H1 (cell line): ENCODE measurements around the gene ABHD17B.

ENCODE experiments used
- BRCA1 ChIP-seq: IDR thresholded peaks from 2 replicates; pipeline ENCODE4 v1.6.1; 2012; ENCODE audit warnings: low read depth, low read length, improper control_type of control experiment
- CHD1 ChIP-seq: IDR thresholded peaks from 2 replicates; pipeline ENCODE4 v1.6.1; 2012; ENCODE audit warnings: low read depth, low read length, improper control_type of control experiment
- EGR1 ChIP-seq: IDR thresholded peaks from 2 replicates; pipeline ENCODE4 v1.6.1; 2011; ENCODE audit warnings: low read depth, low read length, borderline replicate concordance
- EP300 ChIP-seq, 2 experiments: IDR thresholded peaks; 1 replicate in 1 of 2; 2 replicates in 1 of 2; pipeline ENCODE4 v1.6.1; 2011 to 2012; ENCODE audit warnings: low read depth in 2 of 2, low read length in 2 of 2, mild to moderate bottlenecking in 2 of 2, borderline replicate concordance in 1 of 2, inconsistent platforms in 1 of 2, moderate library complexity in 1 of 2
- HDAC6 ChIP-seq: IDR thresholded peaks from one replicate; pipeline ENCODE4 v1.7.1; 2012; ENCODE audit warnings: low read depth, mild to moderate bottlenecking, inconsistent platforms, low read length, moderate library complexity
- KDM1A ChIP-seq: fragments of 200-600, 300-600 bp; sonication (generic); IDR thresholded peaks from 2 replicates; pipeline ENCODE4 v1.7.1; 2016; ENCODE audit warnings: mild to moderate bottlenecking, low read length, borderline replicate concordance
- KDM5A ChIP-seq: fragments of 200-600 bp; IDR thresholded peaks from 2 replicates; pipeline ENCODE4 v1.7.1; 2012; ENCODE audit warnings: mild to moderate bottlenecking, low read length, inconsistent platforms, mixed read lengths
- MAFK ChIP-seq: IDR thresholded peaks from 2 replicates; pipeline ENCODE4 v1.6.1; 2012; ENCODE audit warnings: low read depth, mild to moderate bottlenecking, improper control_type of control experiment, low read length
- NRF1 ChIP-seq: IDR thresholded peaks from 2 replicates; pipeline ENCODE4 v1.6.1; 2011; ENCODE audit warnings: mild to moderate bottlenecking, low read depth, low read length, improper control_type of control experiment
- POLR2A ChIP-seq, 2 experiments: IDR thresholded peaks; 1 replicate in 1 of 2; 2 replicates in 1 of 2; pipeline ENCODE4 v1.6.1; 2011; ENCODE audit warnings: low read depth in 2 of 2, low read length in 2 of 2, mild to moderate bottlenecking in 2 of 2; ENCODE audit errors: control extremely low read depth in 1 of 2
- POLR2AphosphoS5 ChIP-seq: IDR thresholded peaks from 2 replicates; pipeline ENCODE4 v1.6.1; 2011; ENCODE audit warnings: low read depth, low read length
- YY1 ChIP-seq: IDR thresholded peaks from 2 replicates; pipeline ENCODE4 v1.6.1; 2011; ENCODE audit warnings: low read depth, mild to moderate bottlenecking, low read length
- TF ChIP-seq, protein P1 (sequence below), 3 experiments: IDR thresholded peaks; 1 replicate in 2 of 3; 2 replicates in 1 of 3; pipeline versions ENCODE4 v1.5.1 to v1.6.1; 2011; ENCODE audit warnings: low read length in 3 of 3, mild to moderate bottlenecking in 3 of 3, inconsistent platforms in 2 of 3, low read depth in 1 of 3, moderate library complexity in 1 of 3; ENCODE audit not compliant: insufficient read depth in 1 of 3; ENCODE audit errors: control extremely low read depth in 1 of 3

- TF ChIP-seq POLR2AphosphoS5 (no peak), POLR2A (IDR thresholded peaks at IDR 0.05; ENCODE audit: control extremely low read depth in 1 of 2, low read depth in 2 of 2, low read length in 2 of 2) (no peak), BRCA1 (no peak), KDM1A (no peak), HDAC6 (no peak), CHD1 (no peak), KDM5A (no peak), NRF1 (no peak), EGR1 (no peak), MAFK (no peak), YY1 (no peak), EP300 (IDR thresholded peaks at IDR 0.05; ENCODE audit: borderline replicate concordance in 1 of 2, low read depth in 2 of 2, low read length in 2 of 2) (no peak)
- TF ChIP-seq, protein P1, sequence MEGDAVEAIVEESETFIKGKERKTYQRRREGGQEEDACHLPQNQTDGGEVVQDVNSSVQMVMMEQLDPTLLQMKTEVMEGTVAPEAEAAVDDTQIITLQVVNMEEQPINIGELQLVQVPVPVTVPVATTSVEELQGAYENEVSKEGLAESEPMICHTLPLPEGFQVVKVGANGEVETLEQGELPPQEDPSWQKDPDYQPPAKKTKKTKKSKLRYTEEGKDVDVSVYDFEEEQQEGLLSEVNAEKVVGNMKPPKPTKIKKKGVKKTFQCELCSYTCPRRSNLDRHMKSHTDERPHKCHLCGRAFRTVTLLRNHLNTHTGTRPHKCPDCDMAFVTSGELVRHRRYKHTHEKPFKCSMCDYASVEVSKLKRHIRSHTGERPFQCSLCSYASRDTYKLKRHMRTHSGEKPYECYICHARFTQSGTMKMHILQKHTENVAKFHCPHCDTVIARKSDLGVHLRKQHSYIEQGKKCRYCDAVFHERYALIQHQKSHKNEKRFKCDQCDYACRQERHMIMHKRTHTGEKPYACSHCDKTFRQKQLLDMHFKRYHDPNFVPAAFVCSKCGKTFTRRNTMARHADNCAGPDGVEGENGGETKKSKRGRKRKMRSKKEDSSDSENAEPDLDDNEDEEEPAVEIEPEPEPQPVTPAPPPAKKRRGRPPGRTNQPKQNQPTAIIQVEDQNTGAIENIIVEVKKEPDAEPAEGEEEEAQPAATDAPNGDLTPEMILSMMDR (IDR thresholded peaks at IDR 0.05; ENCODE audit: control extremely low read depth in 1 of 3, insufficient read depth in 1 of 3, low read depth in 1 of 3, low read length in 3 of 3): no peak
Measured at GRCh38 chr9:71944754-71945375, 33.9 kb upstream of the ABHD17B start.
